GM12891 (cell line): ENCODE measurements around the gene ABHD17A.

Source experiments
- PAX5 ChIP-seq: IDR thresholded peaks from 2 replicates; pipeline ENCODE4 v1.6.1; 2011; ENCODE audit warnings: low read length, moderate library complexity, mild to moderate bottlenecking; ENCODE audit not compliant: insufficient read depth, severe bottlenecking
- POLR2A ChIP-seq: IDR thresholded peaks from 2 replicates; pipeline ENCODE4 v1.6.1; 2011; ENCODE audit warnings: low read depth, low read length, control low read depth
- POLR2AphosphoS5 ChIP-seq: IDR thresholded peaks from 2 replicates; pipeline ENCODE4 v1.6.1; 2011; ENCODE audit warnings: low read depth, low read length, control low read depth
- SPI1 ChIP-seq: IDR thresholded peaks from 2 replicates; pipeline ENCODE4 v1.6.1; 2011; ENCODE audit warnings: low read depth, low read length, control low read depth
- TAF1 ChIP-seq: IDR thresholded peaks from 2 replicates; pipeline ENCODE4 v1.6.1; 2011; ENCODE audit warnings: low read depth, low read length, control low read depth

- TF ChIP-seq POLR2A (no peak), TAF1 (no peak), POLR2AphosphoS5 (no peak), SPI1 (no peak), PAX5 (no peak)
These were observed 18.5 kb downstream of the ABHD17A start for GRCh38 chr19:1866693-1867348.
